Subcutaneous adipose tissue (tissue), 4 donors: ENCODE results near the gene PCDH9. TPM values are rescaled to one million over a fixed set of nuclear protein-coding genes. Genes with fewer than 3 reads are reported as not detected.

Experiments used
- total RNA-seq, 4 donors: library from RNA; depleted of rRNA; stranded (reverse); fragments of >200 nt; gene quantifications; one replicate each; pipeline ENCODE4 v1.1.0, GENCODE V29; 2016
- TF ChIP-seq, protein P1 (sequence below): fragments of 450-650 bp; IDR thresholded peaks from one replicate; pipeline ENCODE4 v1.5.1; 2016; ENCODE audit warnings: low read depth, mild to moderate bottlenecking, control low read depth, antibody characterized with exemption, moderate library complexity

The PCDH9 gene
- total RNA-seq, 4 donors from 2014 or later, result 9.0 to 28.4 (median 12.0) TPM

DNA sequence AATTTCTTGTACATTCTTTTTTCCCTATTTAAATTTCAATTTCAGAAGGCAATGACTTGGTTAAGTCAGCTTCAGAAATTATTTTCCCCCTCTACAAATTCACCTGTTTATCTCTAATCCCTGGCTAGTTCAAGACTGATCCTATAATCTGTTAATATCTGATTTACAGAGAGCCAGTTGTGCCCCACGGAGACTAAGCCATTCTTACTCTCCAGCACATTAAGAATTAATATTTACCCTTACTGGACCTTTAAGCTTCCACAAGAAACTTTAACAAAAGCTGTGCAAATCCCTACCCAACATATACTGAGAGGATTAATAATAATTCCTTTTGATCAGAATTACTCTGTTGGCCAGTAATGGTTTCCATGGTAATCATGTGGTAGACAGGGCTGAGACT is 786.2 kb downstream of the PCDH9 start:
- TF ChIP-seq, protein P1, sequence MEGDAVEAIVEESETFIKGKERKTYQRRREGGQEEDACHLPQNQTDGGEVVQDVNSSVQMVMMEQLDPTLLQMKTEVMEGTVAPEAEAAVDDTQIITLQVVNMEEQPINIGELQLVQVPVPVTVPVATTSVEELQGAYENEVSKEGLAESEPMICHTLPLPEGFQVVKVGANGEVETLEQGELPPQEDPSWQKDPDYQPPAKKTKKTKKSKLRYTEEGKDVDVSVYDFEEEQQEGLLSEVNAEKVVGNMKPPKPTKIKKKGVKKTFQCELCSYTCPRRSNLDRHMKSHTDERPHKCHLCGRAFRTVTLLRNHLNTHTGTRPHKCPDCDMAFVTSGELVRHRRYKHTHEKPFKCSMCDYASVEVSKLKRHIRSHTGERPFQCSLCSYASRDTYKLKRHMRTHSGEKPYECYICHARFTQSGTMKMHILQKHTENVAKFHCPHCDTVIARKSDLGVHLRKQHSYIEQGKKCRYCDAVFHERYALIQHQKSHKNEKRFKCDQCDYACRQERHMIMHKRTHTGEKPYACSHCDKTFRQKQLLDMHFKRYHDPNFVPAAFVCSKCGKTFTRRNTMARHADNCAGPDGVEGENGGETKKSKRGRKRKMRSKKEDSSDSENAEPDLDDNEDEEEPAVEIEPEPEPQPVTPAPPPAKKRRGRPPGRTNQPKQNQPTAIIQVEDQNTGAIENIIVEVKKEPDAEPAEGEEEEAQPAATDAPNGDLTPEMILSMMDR, result no peak

DNA sequence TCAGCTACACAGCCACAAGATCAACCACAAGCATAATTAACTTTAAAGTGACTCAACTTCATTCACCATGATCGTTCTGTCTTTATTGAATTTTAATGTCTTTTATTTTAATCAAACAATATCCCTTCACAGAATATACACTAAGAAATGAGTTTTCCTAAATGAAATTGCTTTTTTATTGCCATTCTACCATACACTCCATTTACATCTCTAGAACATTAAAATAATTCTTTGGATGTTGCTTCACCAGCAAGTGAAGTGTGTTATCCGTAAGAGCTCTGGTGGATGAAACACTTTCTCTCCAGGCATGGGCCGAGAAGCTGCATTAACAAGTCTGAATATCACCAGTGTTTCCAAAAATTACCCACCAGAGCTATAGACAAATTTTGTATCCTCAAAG is 789.2 kb downstream of the PCDH9 start:
- TF ChIP-seq, protein P1, result no peak

DNA sequence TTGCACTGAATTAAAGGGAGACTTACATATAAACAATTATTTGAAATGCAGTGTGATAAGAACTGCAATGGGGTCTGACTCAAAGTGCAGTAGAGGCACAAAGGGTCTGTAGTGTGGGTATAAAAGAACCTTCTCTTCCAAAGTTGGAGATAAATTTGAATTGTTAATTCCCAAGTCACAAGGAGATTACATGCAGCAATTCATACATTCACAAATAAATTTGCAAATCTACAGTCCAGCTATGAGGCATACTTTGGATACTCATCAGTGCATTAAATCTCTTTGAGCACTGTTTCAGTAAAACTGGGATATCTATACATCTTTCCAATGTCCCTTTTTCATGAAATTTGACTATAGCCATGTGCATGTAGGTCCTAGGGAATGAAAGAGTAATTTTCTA is 799.4 kb downstream of the PCDH9 start:
- TF ChIP-seq, protein P1, result no peak

DNA sequence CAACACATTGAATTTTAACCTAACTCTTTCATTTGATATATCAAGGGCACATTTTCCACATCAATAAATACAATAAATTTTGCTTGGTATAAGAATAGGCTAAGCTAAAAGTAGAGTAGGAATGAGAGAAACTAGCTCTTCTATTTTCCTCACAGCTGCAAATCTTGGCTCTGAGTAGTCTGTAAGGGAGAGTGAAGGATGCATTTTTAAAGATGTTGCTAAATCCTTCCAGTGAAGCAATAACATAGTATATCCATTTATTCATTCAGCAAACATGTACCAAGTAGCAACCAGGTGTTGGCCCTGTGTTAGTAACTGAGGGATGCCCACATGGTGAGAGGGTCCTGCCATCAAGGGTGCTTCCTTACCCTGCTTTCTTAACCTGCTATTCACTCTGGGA is 799.9 kb downstream of the PCDH9 start:
- TF ChIP-seq, protein P1, result no peak

DNA sequence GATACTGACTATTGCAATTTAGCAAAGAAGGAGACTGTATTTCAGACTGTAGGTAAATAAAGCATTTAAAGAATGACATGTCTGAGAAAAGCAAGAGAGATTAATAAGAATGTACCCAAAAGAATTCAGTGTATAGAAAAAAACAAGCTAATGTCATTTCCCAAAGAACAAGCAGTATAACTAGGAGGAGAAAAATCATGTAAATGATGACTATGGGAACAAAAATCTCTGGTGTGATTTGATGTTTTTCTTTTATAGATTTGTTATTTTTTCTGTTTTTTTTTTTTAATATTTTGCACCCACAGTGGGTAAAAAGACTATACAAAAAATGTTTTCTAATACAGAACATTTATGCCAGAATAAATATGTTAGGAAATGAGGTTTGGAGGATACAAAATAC is 801.0 kb downstream of the PCDH9 start:
- TF ChIP-seq, protein P1, result no peak

DNA sequence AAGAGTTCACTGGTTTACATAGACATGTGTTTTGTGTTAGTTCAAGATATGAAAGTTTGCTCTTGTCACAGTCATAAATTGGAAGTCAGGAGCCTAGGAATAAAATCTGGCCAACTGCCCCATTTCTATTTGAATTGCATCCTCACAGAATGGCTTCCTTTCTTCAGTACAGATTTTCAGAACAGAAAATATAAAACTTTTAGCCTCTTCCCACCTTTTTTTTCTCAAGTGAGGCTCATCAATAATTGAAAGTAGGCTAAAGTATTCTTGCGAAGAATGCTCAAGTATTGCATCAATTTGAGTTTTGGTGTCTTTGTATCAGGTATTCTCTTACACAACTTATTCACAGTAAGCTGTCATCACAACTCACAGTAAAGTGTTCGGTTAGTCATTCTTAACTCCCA is 802.7 kb downstream of the PCDH9 start:
- TF ChIP-seq, protein P1, result no peak

DNA sequence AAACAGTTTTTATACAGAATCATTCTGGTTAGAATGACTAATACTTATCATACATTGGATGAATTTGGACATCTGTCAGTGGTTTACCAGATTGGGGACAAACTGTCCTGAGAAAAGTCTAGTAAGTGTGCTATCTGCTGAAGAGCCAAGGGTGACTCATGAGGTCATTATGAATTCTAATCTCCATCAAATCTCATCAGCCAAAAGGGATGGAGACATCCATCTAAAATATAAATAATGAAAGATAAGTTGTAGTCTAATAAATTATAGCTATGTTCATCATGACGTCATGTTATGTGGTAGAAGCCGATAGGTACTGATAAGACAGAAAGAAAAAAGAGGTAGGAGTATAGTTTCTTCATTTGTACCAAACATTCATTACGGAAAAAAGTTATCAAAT is 804.4 kb downstream of the PCDH9 start:
- TF ChIP-seq, protein P1, result no peak
